ENCODE results near the gene KIF1A. TPM values are rescaled to one million over a fixed set of nuclear protein-coding genes. Genes with fewer than 3 reads are reported as not detected.
"Not testable (repeated sequence)": the region's sequence is repeated elsewhere in the genome, so short reads cannot be mapped to it uniquely, and the experiment has no call there.

The KIF1A gene
- total RNA-seq, 1 experiment from 2014 or later, result 0.14 TPM

- no peak for DNase-seq (ENCODE audit: low read depth)
Observed at GRCh38 chr2:240704651-240705050, 115.4 kb downstream of the KIF1A start.

GRCh38 chr2:240703417-240704341 lies 116.3 kb downstream of the KIF1A start:
- no peak for DNase-seq (ENCODE audit: low read depth)

GRCh38 chr2:240702640-240703011 lies 117.4 kb downstream of the KIF1A start:
- no peak for DNase-seq (ENCODE audit: low read depth)

GRCh38 chr2:240701736-240702639 lies 118.0 kb downstream of the KIF1A start:
- DNase-seq (ENCODE audit: low read depth), result no peak

GRCh38 chr2:240701091-240701735 lies 118.8 kb downstream of the KIF1A start:
- DNase-seq (ENCODE audit: low read depth), result no peak

GRCh38 chr2:240700616-240701015 lies 119.4 kb downstream of the KIF1A start:
- not testable (repeated sequence) for DNase-seq (ENCODE audit: low read depth)

- DNase-seq (ENCODE audit: low read depth), result not testable (repeated sequence)
Observed at GRCh38 chr2:240699835-240700234, 120.2 kb downstream of the KIF1A start.

GRCh38 chr2:240698852-240699561 lies 121.0 kb downstream of the KIF1A start:
- DNase-seq (ENCODE audit: low read depth), result not testable (repeated sequence)

GRCh38 chr2:240696469-240696868 lies 123.5 kb downstream of the KIF1A start:
- DNase-seq (ENCODE audit: low read depth), result not testable (repeated sequence)

- not testable (repeated sequence) for DNase-seq (ENCODE audit: low read depth)
Observed at GRCh38 chr2:240695593-240695992, 124.4 kb downstream of the KIF1A start.

- DNase-seq (ENCODE audit: low read depth), result not testable (repeated sequence)
Observed at GRCh38 chr2:240694304-240694703, 125.7 kb downstream of the KIF1A start.

GRCh38 chr2:240692583-240693561 lies 127.1 kb downstream of the KIF1A start:
- not testable (repeated sequence) for DNase-seq (ENCODE audit: low read depth)

GRCh38 chr2:240691631-240692420 lies 128.2 kb downstream of the KIF1A start, which contains the start of gene AQP12A:
AQP12A (plus strand) TSS chr2:240691866; CDS start chr2:240691914, 48 bp downstream.
- DNase-seq (ENCODE audit: low read depth), result not testable (repeated sequence)

GRCh38 chr2:240691075-240691427 lies 129.0 kb downstream of the KIF1A start:
- not testable (repeated sequence) for DNase-seq (ENCODE audit: low read depth)

- not testable (repeated sequence) for DNase-seq (ENCODE audit: low read depth)
Observed at GRCh38 chr2:240690421-240691074, 129.5 kb downstream of the KIF1A start.

- DNase-seq (ENCODE audit: low read depth), result no peak
Observed at GRCh38 chr2:240689975-240690374, 130.0 kb downstream of the KIF1A start.

GRCh38 chr2:240688553-240688919 lies 131.5 kb downstream of the KIF1A start:
- DNase-seq (ENCODE audit: low read depth), result no peak
